Skeletal muscle satellite cell (primary cell): Measurements from ENCODE around the gene KPNA6.
"Not testable (repeated sequence)": the region's sequence is repeated elsewhere in the genome, so short reads cannot be mapped to it uniquely, and the experiment has no call there.

ENCODE experiments used
- H3K27me3 ChIP-seq: 2 replicates; pipeline ENCODE4 v1.7.0; 2013; ENCODE audit warnings: low read length; ENCODE audit not compliant: control insufficient read depth, insufficient read depth
- H3K36me3 ChIP-seq: 2 replicates; pipeline ENCODE4 v1.7.0; 2013; ENCODE audit warnings: mild to moderate bottlenecking, control low read depth, low read length; ENCODE audit not compliant: insufficient read depth
- H3K4me1 ChIP-seq: 2 replicates; pipeline ENCODE4 v1.7.0; 2013; ENCODE audit warnings: low read length; ENCODE audit not compliant: control insufficient read depth, insufficient read depth
- H3K4me2 ChIP-seq: 2 replicates; pipeline ENCODE4 v1.7.0; 2013; ENCODE audit warnings: mild to moderate bottlenecking, low read length
- H3K4me3 ChIP-seq: 2 replicates; pipeline ENCODE4 v1.7.0; 2013; ENCODE audit warnings: low read length
- H3K9ac ChIP-seq: 2 replicates; pipeline ENCODE4 v1.7.0; 2013; ENCODE audit warnings: mild to moderate bottlenecking, low read depth, low read length, moderate library complexity
- H3K9me3 ChIP-seq: replicated peaks from 2 replicates; pipeline ENCODE4 v1.7.0; 2013; ENCODE audit warnings: mild to moderate bottlenecking, control low read depth, low read length

KPNA6 gene

GRCh38 chr1:32125313-32125712 lies 17.5 kb downstream of the KPNA6 start:
- no peak overlapping the region for H3K4me3 ChIP-seq
- no peaks in the 10 kb centered on the region for H3K27me3 ChIP-seq
- H3K9ac ChIP-seq = no peak overlapping the region
- H3K4me1 ChIP-seq = peaks cover 12% of the 10 kb centered on the region
- no peaks in the 10 kb centered on the region for H3K9me3 ChIP-seq
- H3K36me3 ChIP-seq = peaks cover 5% of the 10 kb centered on the region
- no peak overlapping the region for H3K4me2 ChIP-seq

GRCh38 chr1:32126770-32127169 lies 18.9 kb downstream of the KPNA6 start:
- H3K4me3 ChIP-seq = no peak overlapping the region
- peaks cover 4% of the 10 kb centered on the region for H3K4me1 ChIP-seq
- no peak overlapping the region for H3K4me2 ChIP-seq
- no peaks in the 10 kb centered on the region for H3K9me3 ChIP-seq
- no peak overlapping the region for H3K9ac ChIP-seq
- peaks cover 5% of the 10 kb centered on the region for H3K36me3 ChIP-seq
- no peaks in the 10 kb centered on the region for H3K27me3 ChIP-seq

- H3K4me2 ChIP-seq = no peak overlapping the region
- peaks cover 4% of the 10 kb centered on the region for H3K4me1 ChIP-seq
- peaks cover 9% of the 10 kb centered on the region for H3K36me3 ChIP-seq
- no peak overlapping the region for H3K4me3 ChIP-seq
- no peak overlapping the region for H3K9ac ChIP-seq
- H3K27me3 ChIP-seq = no peaks in the 10 kb centered on the region
- H3K9me3 ChIP-seq = no peaks in the 10 kb centered on the region
Observed at GRCh38 chr1:32127409-32128198, 19.7 kb downstream of the KPNA6 start.

GRCh38 chr1:32128479-32128878 lies 20.6 kb downstream of the KPNA6 start:
- Histone ChIP-seq H3K4me1 (peaks cover 6% of the 10 kb centered on the region), H3K9ac (no peak overlapping the region), H3K36me3 (peaks cover 9% of the 10 kb centered on the region), H3K4me3 (no peak overlapping the region), H3K9me3 (no peaks in the 10 kb centered on the region), H3K27me3 (no peaks in the 10 kb centered on the region), H3K4me2 (no peak overlapping the region)

- Histone ChIP-seq H3K4me2 (no peak overlapping the region), H3K9ac (no peak overlapping the region), H3K4me3 (no peak overlapping the region), H3K9me3 (no peaks in the 10 kb centered on the region), H3K36me3 (peaks cover 9% of the 10 kb centered on the region), H3K4me1 (peaks cover 9% of the 10 kb centered on the region), H3K27me3 (no peaks in the 10 kb centered on the region)
Observed at GRCh38 chr1:32128964-32129363, 21.1 kb downstream of the KPNA6 start.

GRCh38 chr1:32133950-32134280 lies 26.1 kb downstream of the KPNA6 start:
- not testable (repeated sequence) for H3K36me3 ChIP-seq, H3K9me3 ChIP-seq, H3K27me3 ChIP-seq, H3K4me3 ChIP-seq
- H3K4me1 ChIP-seq = peaks cover 18% of the 10 kb centered on the region
- H3K9ac ChIP-seq = peak overlapping the region; percentile 9
- peak overlapping the region; percentile 32 for H3K4me2 ChIP-seq

- no peaks in the 10 kb centered on the region for H3K9me3 ChIP-seq
Observed at GRCh38 chr1:32137111-32137510, 29.3 kb downstream of the KPNA6 start.

GRCh38 chr1:32138965-32139364 lies 31.1 kb downstream of the KPNA6 start:
- no peak overlapping the region for H3K9ac ChIP-seq
- no peak overlapping the region for H3K4me3 ChIP-seq
- H3K4me2 ChIP-seq = peak overlapping the region; percentile 23
- H3K4me1 ChIP-seq = peaks cover 26% of the 10 kb centered on the region
- no peaks in the 10 kb centered on the region for H3K9me3 ChIP-seq
- H3K27me3 ChIP-seq = no peaks in the 10 kb centered on the region
- no peaks in the 10 kb centered on the region for H3K36me3 ChIP-seq

More at GRCh38 chr1:32137111-32137510, 29.3 kb downstream of the KPNA6 start:
- no peak overlapping the region for H3K4me3 ChIP-seq
- H3K9ac ChIP-seq = no peak overlapping the region
- H3K36me3 ChIP-seq = peaks cover 2% of the 10 kb centered on the region
- H3K27me3 ChIP-seq = no peaks in the 10 kb centered on the region
- peaks cover 27% of the 10 kb centered on the region for H3K4me1 ChIP-seq
- no peak overlapping the region for H3K4me2 ChIP-seq

GRCh38 chr1:32142446-32143301 lies 34.8 kb downstream of the KPNA6 start:
- Histone ChIP-seq H3K9me3 (no peaks in the 10 kb centered on the region), H3K4me2 (no peak overlapping the region), H3K36me3 (no peaks in the 10 kb centered on the region), H3K4me1 (peaks cover 23% of the 10 kb centered on the region), H3K27me3 (no peaks in the 10 kb centered on the region), H3K9ac (no peak overlapping the region), H3K4me3 (no peak overlapping the region)

- not testable (repeated sequence) for H3K4me3 ChIP-seq, H3K9me3 ChIP-seq, H3K9ac ChIP-seq, H3K36me3 ChIP-seq, H3K4me2 ChIP-seq, H3K27me3 ChIP-seq
- H3K4me1 ChIP-seq = peaks cover 23% of the 10 kb centered on the region
Observed at GRCh38 chr1:32143302-32143695, 35.4 kb downstream of the KPNA6 start.

- peaks cover 16% of the 10 kb centered on the region for H3K4me1 ChIP-seq
- no peak overlapping the region for H3K9ac ChIP-seq
- H3K4me3 ChIP-seq = no peak overlapping the region
- H3K4me2 ChIP-seq = no peak overlapping the region
- H3K27me3 ChIP-seq = no peaks in the 10 kb centered on the region
- no peaks in the 10 kb centered on the region for H3K9me3 ChIP-seq
- peaks cover 3% of the 10 kb centered on the region for H3K36me3 ChIP-seq
Observed at GRCh38 chr1:32144033-32144432, 36.2 kb downstream of the KPNA6 start.
